ENCODE data around the gene LRR1.

Gene LRR1, protein sequence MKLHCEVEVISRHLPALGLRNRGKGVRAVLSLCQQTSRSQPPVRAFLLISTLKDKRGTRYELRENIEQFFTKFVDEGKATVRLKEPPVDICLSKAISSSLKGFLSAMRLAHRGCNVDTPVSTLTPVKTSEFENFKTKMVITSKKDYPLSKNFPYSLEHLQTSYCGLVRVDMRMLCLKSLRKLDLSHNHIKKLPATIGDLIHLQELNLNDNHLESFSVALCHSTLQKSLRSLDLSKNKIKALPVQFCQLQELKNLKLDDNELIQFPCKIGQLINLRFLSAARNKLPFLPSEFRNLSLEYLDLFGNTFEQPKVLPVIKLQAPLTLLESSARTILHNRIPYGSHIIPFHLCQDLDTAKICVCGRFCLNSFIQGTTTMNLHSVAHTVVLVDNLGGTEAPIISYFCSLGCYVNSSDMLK

DNA sequence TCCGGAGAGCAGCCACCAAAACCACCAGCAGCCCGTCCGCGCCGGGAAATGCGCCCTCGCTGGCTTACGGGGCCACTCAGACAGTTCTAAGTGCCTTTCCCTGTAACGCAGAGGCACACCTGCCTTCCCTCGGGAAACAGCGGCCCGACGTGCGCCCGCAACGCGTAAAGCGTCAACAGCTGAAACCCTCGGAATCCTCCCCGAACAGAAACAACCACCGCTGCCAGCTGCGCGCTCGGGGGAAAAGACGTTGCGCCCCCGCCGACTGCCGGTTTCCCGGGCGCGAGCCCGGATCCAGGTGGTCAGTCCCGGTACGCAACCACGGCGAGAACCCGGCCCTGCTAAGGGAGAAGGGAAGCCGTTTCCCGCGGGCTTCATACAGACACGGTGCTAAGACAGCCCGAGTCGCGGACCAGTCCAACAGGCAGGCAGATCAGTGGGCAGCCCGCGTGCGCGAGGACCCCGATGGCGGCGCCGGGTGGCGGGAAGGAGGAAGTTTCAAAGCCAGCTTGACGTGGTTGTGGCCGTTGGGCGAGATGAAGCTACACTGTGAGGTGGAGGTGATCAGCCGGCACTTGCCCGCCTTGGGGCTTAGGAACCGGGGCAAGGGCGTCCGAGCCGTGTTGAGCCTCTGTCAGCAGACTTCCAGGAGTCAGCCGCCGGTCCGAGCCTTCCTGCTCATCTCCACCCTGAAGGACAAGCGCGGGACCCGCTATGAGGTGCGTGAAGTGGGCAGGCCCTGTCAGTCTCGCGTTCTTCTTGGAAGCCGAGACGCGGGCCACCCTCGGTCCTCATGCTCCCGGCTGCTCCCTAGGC lies at the start of gene LRR1:
Gene LRR1, plus strand, starts transcription at position 456 of the 816 bp plus-strand sequence. Its CDS starts 81 bp downstream, at position 537.
- Mint-ChIP-seq H3K4me3 (peak within 1 kb of the TSS; percentile 95), H3K27ac (peak within 1 kb of the TSS; percentile 97), H3K4me1 (peaks cover 45% of the 10 kb centered on the region), H3K36me3 (ENCODE audit: low read depth) (no peaks in the 10 kb centered on the region), H3K9me3 (no peaks in the 10 kb centered on the region), H3K27me3 (ENCODE audit: low read depth, poor library complexity) (no peaks in the 10 kb centered on the region)
- TF ChIP-seq, protein P1, sequence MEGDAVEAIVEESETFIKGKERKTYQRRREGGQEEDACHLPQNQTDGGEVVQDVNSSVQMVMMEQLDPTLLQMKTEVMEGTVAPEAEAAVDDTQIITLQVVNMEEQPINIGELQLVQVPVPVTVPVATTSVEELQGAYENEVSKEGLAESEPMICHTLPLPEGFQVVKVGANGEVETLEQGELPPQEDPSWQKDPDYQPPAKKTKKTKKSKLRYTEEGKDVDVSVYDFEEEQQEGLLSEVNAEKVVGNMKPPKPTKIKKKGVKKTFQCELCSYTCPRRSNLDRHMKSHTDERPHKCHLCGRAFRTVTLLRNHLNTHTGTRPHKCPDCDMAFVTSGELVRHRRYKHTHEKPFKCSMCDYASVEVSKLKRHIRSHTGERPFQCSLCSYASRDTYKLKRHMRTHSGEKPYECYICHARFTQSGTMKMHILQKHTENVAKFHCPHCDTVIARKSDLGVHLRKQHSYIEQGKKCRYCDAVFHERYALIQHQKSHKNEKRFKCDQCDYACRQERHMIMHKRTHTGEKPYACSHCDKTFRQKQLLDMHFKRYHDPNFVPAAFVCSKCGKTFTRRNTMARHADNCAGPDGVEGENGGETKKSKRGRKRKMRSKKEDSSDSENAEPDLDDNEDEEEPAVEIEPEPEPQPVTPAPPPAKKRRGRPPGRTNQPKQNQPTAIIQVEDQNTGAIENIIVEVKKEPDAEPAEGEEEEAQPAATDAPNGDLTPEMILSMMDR (IDR thresholded peaks at IDR 0.05), result no peak
- DNase-seq, result peak; percentile 89

DNA sequence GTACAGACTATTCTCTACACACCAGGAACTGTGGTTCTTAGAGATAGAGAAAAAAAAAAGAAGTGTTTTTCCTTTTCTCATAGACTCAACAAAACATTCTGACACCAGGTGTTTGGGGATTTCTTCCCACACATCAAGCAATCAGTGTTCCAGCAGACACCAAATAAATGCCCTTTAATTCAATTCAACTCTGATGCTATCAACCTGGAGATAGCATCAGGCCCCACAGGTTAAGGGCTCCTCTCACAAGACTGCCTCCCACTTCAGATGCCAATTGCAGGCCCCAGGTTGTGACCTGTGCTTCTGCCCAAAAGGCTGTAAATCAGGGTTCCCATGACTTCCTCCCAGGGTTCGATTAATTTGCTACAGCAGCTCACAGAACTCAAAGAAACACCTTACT lies 49.3 kb upstream of the LRR1 start:
- H3K27ac Mint-ChIP-seq, result no peak overlapping the region
- TF ChIP-seq, protein P1 (IDR thresholded peaks at IDR 0.05), result no peak
- peaks cover 8% of the 10 kb centered on the region for H3K27me3 Mint-ChIP-seq (ENCODE audit: low read depth, poor library complexity)
- H3K9me3 Mint-ChIP-seq, result peaks cover 20% of the 10 kb centered on the region
- H3K4me1 Mint-ChIP-seq, result peaks cover 40% of the 10 kb centered on the region
- no peak overlapping the region for H3K4me3 Mint-ChIP-seq
- peaks cover 7% of the 10 kb centered on the region for H3K36me3 Mint-ChIP-seq (ENCODE audit: low read depth)
- no peak for DNase-seq

DNA sequence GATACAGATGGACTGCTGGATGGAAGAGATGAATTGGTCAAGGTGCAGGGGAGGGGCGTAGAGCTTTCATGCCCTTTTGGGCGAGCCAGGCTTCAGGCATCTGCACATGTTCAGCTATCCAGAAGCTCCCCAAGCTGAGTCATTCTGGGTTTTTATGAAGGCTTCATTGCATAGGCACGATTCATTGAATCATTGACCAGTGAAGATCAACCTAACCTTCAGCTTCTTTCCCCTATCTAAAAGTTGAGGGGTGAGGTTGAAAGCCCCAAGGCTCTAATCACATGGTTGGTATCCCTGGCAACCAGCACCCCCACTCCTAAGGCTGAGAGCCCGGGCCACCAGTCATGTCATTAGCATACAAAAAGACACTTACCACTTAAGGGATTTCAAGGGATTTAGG lies 48.9 kb upstream of the LRR1 start:
- Mint-ChIP-seq H3K9me3 (peaks cover 20% of the 10 kb centered on the region), H3K4me3 (no peak overlapping the region), H3K4me1 (peaks cover 40% of the 10 kb centered on the region), H3K36me3 (ENCODE audit: low read depth) (peaks cover 7% of the 10 kb centered on the region), H3K27ac (peak overlapping the region; percentile 73), H3K27me3 (ENCODE audit: low read depth, poor library complexity) (peaks cover 8% of the 10 kb centered on the region)
- TF ChIP-seq, protein P1 (IDR thresholded peaks at IDR 0.05), result no peak
- DNase-seq, result no peak

DNA sequence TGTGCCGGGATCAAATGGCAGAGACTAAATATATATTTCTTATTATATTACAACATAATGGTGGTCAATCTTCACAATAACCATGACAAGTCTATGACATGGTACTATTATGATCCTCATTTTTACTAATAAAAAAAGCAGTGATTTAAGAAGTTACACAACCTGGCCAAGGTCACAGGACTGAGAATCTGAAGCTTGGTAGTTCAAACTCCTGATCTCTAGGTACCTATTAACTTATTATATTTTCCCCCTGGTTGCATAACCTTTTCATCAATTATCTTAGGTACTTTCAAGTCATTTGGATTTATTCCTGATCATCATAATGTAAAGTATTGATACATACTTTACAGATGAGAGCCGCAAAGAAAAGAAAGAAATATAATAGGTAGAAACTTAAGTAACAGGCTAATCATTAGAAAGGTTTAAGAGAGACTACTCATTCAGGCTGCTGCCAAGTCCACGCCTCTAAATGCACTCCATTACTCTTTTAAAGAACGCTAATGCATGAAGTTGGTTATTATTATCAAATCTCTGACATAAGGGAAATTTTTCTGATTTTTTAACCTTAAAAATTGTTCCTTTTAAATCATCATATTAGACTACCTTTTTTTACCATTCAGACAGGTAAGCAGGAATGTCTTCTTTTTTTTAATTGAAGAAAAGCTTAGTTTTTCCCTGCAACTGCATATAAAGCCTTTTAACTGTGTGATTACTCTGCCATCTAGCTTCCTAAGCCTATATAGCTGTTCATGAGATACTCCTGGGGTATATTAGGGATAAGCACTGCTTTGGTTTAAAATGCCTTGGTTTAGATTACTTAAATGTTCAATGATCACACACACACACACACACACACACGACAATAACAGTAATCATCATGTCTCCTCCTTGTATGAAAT lies 48.2 kb upstream of the LRR1 start:
- no peak for DNase-seq
- peaks cover 40% of the 10 kb centered on the region for H3K4me1 Mint-ChIP-seq
- peak overlapping the region; percentile 73 for H3K27ac Mint-ChIP-seq
- peaks cover 20% of the 10 kb centered on the region for H3K9me3 Mint-ChIP-seq
- H3K36me3 Mint-ChIP-seq (ENCODE audit: low read depth), result peaks cover 7% of the 10 kb centered on the region
- TF ChIP-seq, protein P1 (IDR thresholded peaks at IDR 0.05), result no peak
- H3K4me3 Mint-ChIP-seq, result no peak overlapping the region
- H3K27me3 Mint-ChIP-seq (ENCODE audit: low read depth, poor library complexity), result peaks cover 8% of the 10 kb centered on the region

DNA sequence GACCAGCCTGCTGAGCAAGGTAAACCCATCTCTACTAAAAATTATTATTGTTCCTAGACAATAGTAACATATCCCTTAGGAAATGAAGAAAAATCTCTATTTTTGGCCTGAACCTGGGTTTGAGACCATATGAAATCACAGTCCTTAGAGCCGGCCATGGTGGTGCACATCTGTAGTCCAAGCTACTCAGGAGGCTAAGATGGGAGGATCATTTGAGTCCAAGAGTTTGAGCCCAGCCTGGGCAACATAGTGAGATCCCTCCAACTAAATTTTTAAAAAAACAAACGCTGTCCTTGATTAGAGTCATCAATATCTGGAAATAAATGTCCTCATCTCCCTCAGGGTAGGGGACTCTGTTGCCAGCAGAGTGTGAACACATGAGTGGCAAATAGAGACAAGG lies 47.2 kb upstream of the LRR1 start:
- Mint-ChIP-seq H3K4me1 (peaks cover 39% of the 10 kb centered on the region), H3K9me3 (peaks cover 20% of the 10 kb centered on the region), H3K27ac (peak overlapping the region; percentile 81), H3K36me3 (ENCODE audit: low read depth) (peaks cover 7% of the 10 kb centered on the region), H3K4me3 (no peak overlapping the region), H3K27me3 (ENCODE audit: low read depth, poor library complexity) (peaks cover 8% of the 10 kb centered on the region)
- TF ChIP-seq, protein P1 (IDR thresholded peaks at IDR 0.05), result no peak
- no peak for DNase-seq

Measured in nephron progenitor cell (in vitro differentiated cells).